ENCODE data around the gene CFAP161.

CFAP161 gene

GRCh38 chr15:81084716-81085115, 49.4 kb upstream of the CFAP161 start:
- Histone ChIP-seq H3K4me3 (ENCODE audit: low read depth, low read length) (no peak overlapping the region), H3K9me3 (ENCODE audit: control insufficient read depth, insufficient read depth, low read depth, low read length) (no peaks in the 10 kb centered on the region), H3K27ac (ENCODE audit: extremely low read depth, low read depth, low read length) (no peak overlapping the region), H3K36me3 (ENCODE audit: control insufficient read depth in 2 of 2, insufficient read depth in 1 of 2, low read length in 2 of 2) (no peaks in the 10 kb centered on the region), H3K4me1 (ENCODE audit: control insufficient read depth, insufficient read depth, low read length) (peaks cover 6% of the 10 kb centered on the region)
- POLR2A ChIA-PET, result no interaction called here
- CTCF ChIA-PET, result interaction anchor here (0.6 to 2.1 kb wide), 3 partner anchors 14 to 181 kb away, joined by 3 to 8 read pairs (median 5); no protein-coding TSS in a partner anchor
- TF ChIP-seq KLF1 (tag by site-specific recombination; IDR thresholded peaks at IDR 0.05) (no peak), ZNF626 (tag by site-specific recombination; IDR thresholded peaks at IDR 0.05) (no peak), ZNF23 (tag by site-specific recombination; IDR thresholded peaks at IDR 0.05; ENCODE audit: borderline replicate concordance) (no peak), ZNF785 (tag by site-specific recombination; IDR thresholded peaks at IDR 0.05) (no peak), ZSCAN16 (tag by site-specific recombination; IDR thresholded peaks at IDR 0.05) (no peak), ZNF354C (tag by site-specific recombination; IDR thresholded peaks at IDR 0.05; ENCODE audit: borderline replicate concordance, low read depth) (no peak), ZNF621 (tag by site-specific recombination; IDR thresholded peaks at IDR 0.05) (no peak), ZBTB6 (tag by site-specific recombination; IDR thresholded peaks at IDR 0.05) (no peak), KLF10 (tag by site-specific recombination; IDR thresholded peaks at IDR 0.05) (no peak), ZNF132 (tag by site-specific recombination; IDR thresholded peaks at IDR 0.05; ENCODE audit: borderline replicate concordance) (no peak), ZNF677 (tag by site-specific recombination; IDR thresholded peaks at IDR 0.05) (no peak)

GRCh38 chr15:81085213-81085612, 48.9 kb upstream of the CFAP161 start:
- Histone ChIP-seq H3K36me3 (ENCODE audit: control insufficient read depth in 2 of 2, insufficient read depth in 1 of 2, low read length in 2 of 2) (no peaks in the 10 kb centered on the region), H3K4me1 (ENCODE audit: control insufficient read depth, insufficient read depth, low read length) (peaks cover 6% of the 10 kb centered on the region), H3K27ac (ENCODE audit: extremely low read depth, low read depth, low read length) (no peak overlapping the region), H3K4me3 (ENCODE audit: low read depth, low read length) (no peak overlapping the region), H3K9me3 (ENCODE audit: control insufficient read depth, insufficient read depth, low read depth, low read length) (no peaks in the 10 kb centered on the region)
- ChIA-PET CTCF (interaction anchor here (0.9 to 2.1 kb wide), 2 partner anchors 23 to 181 kb away, joined by 3 to 8 read pairs; no protein-coding TSS in a partner anchor), POLR2A (no interaction called here)
- no peak for TF ChIP-seq PRDM1 (tag by site-specific recombination; IDR thresholded peaks at IDR 0.05)
- TF ChIP-seq ZNF174 (tag by site-specific recombination; IDR thresholded peaks at IDR 0.05), result no peak
- TF ChIP-seq ZNF140 (tag by site-specific recombination; IDR thresholded peaks at IDR 0.05), result no peak
- no peak for TF ChIP-seq REPIN1 (tag by site-specific recombination; IDR thresholded peaks at IDR 0.05; ENCODE audit: low read depth)
- TF ChIP-seq ZNF341 (tag by site-specific recombination; IDR thresholded peaks at IDR 0.05; ENCODE audit: low read depth), result no peak
- no peak for TF ChIP-seq KLF1 (tag by site-specific recombination; IDR thresholded peaks at IDR 0.05)
- no peak for TF ChIP-seq ZNF530 (tag by site-specific recombination; IDR thresholded peaks at IDR 0.05; ENCODE audit: low read depth)
- TF ChIP-seq ZBTB10 (tag by site-specific recombination; IDR thresholded peaks at IDR 0.05), result no peak
- TF ChIP-seq ZNF311 (tag by site-specific recombination; IDR thresholded peaks at IDR 0.05; ENCODE audit: borderline replicate concordance), result no peak
- TF ChIP-seq ZNF76 (tag by site-specific recombination; IDR thresholded peaks at IDR 0.05; ENCODE audit: borderline replicate concordance, low read depth), result no peak
- TF ChIP-seq ZNF350 (tag by site-specific recombination; IDR thresholded peaks at IDR 0.05), result no peak
- no peak for TF ChIP-seq ZNF18 (tag by site-specific recombination; IDR thresholded peaks at IDR 0.05)
- TF ChIP-seq ZNF394 (tag by site-specific recombination; IDR thresholded peaks at IDR 0.05; ENCODE audit: borderline replicate concordance), result no peak
- TF ChIP-seq SCRT2 (tag by site-specific recombination; IDR thresholded peaks at IDR 0.05), result no peak
- no peak for TF ChIP-seq ZBTB17 (tag by site-specific recombination; IDR thresholded peaks at IDR 0.05)
- no peak for TF ChIP-seq ZBTB48 (tag by site-specific recombination; IDR thresholded peaks at IDR 0.05)
- TF ChIP-seq SP7 (tag by site-specific recombination; IDR thresholded peaks at IDR 0.05), result no peak
- no peak for TF ChIP-seq MZF1 (tag by site-specific recombination; IDR thresholded peaks at IDR 0.05; ENCODE audit: borderline replicate concordance)
- TF ChIP-seq ZIC2 (tag by site-specific recombination; IDR thresholded peaks at IDR 0.05), result no peak
- TF ChIP-seq ZFP37 (tag by site-specific recombination; IDR thresholded peaks at IDR 0.05), result no peak

Measured in HEK293 (cell line).